LNCAP (cell line): ENCODE data around the gene FANCI.

Experiments used
- CTCF ChIP-seq: fragments of 450-650 bp; IDR thresholded peaks from 2 replicates; pipeline ENCODE4 v1.5.1; 2017; ENCODE audit warnings: mild to moderate bottlenecking

Gene FANCI

GRCh38 chr15:89243691-89244573, at the start of gene FANCI:
Gene FANCI, plus strand, starts transcription at chr15:89243979. Its CDS starts 3,669 bp downstream, at chr15:89247648.
- TF ChIP-seq CTCF, result peak; percentile 68

- no peak for TF ChIP-seq CTCF
Measured at GRCh38 chr15:89194608-89195007, 49.2 kb upstream of the FANCI start.

- TF ChIP-seq CTCF, result no peak
Measured at GRCh38 chr15:89195836-89196235, 47.9 kb upstream of the FANCI start.

GRCh38 chr15:89196241-89196640, 47.5 kb upstream of the FANCI start:
- TF ChIP-seq CTCF, result no peak

GRCh38 chr15:89196994-89197393, 46.8 kb upstream of the FANCI start:
- TF ChIP-seq CTCF, result no peak

GRCh38 chr15:89197503-89197971, 46.2 kb upstream of the FANCI start:
- TF ChIP-seq CTCF, result no peak

GRCh38 chr15:89198196-89198595, 45.6 kb upstream of the FANCI start:
- TF ChIP-seq CTCF, result no peak
